ENCODE measurements around the gene PTGER1. TPM values are rescaled to one million over a fixed set of nuclear protein-coding genes. Genes with fewer than 3 reads are reported as not detected.

The PTGER1 gene
- total and polyA plus RNA-seq, 9 of the 15 experiments (the other 6 are each of a cell fraction or from before 2014, with no cell fraction given) = 0.06 to 0.36 (median 0.31) TPM; not detected in 5

DNA sequence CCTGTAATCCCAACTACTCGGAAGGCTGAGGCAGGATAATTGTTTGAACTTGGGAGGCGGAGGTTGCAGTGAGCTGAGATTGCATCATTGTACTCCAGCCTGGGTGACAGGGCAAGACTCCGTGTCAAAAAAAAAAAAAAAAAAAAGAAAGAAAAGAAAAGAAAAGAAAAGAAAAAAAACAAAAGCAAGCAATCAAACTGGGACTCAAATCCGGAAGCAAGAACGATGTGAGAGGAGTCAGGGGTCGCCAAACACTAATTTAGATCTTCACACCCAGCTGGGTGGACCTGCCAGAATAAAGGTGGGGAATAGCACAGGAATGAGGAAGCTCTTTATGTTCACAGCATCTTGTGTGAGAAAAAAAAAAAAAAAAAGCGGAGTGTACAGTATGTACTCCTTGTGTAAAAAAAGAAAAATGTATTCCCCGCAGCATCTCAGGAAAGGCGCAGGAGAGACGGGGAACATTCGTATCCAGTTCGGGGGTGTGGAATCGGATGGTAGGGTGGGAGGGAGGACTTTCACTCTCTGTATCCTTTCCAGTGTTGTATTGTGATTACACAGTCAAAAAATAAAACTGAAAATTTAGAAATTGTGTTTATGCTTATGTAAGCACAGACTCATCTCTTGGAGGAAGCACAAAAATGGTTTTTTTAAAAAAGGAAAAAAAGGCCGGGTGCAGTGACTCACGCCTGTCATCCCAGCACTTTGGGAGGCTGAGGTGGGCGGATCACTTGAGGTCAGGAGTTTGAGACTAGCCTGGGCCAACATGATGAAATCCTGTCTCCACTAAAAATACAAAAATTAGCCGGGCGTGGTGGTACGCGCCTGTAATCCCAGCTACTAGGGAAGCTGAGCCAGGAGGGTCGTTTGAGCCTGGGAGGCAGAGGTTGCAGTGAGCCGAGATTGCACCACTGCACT lies 35.4 kb upstream of the PTGER1 start (continued):
- no peak for TF ChIP-seq ZBTB7A (IDR thresholded peaks at IDR 0.05; ENCODE audit: borderline replicate concordance, control insufficient read depth, low read depth, low read length)
- TF ChIP-seq MAFK (IDR thresholded peaks at IDR 0.05; ENCODE audit: low read length) = peak; percentile 27; the same call in 1 of the 2 replicates
- no peak for TF ChIP-seq ZBTB17 (CRISPR knock-in tag; IDR thresholded peaks at IDR 0.05)
- TF ChIP-seq, protein P1, sequence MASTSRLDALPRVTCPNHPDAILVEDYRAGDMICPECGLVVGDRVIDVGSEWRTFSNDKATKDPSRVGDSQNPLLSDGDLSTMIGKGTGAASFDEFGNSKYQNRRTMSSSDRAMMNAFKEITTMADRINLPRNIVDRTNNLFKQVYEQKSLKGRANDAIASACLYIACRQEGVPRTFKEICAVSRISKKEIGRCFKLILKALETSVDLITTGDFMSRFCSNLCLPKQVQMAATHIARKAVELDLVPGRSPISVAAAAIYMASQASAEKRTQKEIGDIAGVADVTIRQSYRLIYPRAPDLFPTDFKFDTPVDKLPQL (IDR thresholded peaks at IDR 0.05; ENCODE audit: extremely low read depth, insufficient read length) = no peak
- no peak for TF ChIP-seq MIER1 (IDR thresholded peaks at IDR 0.05; ENCODE audit: low read depth)
- no peak for TF ChIP-seq ZNF766 (CRISPR knock-in tag; conservative IDR thresholded peaks at IDR 0.05)
- no peak for TF ChIP-seq MCM3 (IDR thresholded peaks at IDR 0.05)
- peak in 1 of 2 experiments; percentile 24; a peak in 1 of 4 replicates for TF ChIP-seq TRIM24 (IDR thresholded peaks at IDR 0.05)
- no peak for TF ChIP-seq EZH2 (IDR thresholded peaks at IDR 0.05; ENCODE audit: borderline replicate concordance, low read depth, low read length)
- no peak for TF ChIP-seq ELF2 (CRISPR knock-in tag; IDR thresholded peaks at IDR 0.05)
- no peak for TF ChIP-seq STAG1 (CRISPR knock-in tag; IDR thresholded peaks at IDR 0.05; ENCODE audit: borderline replicate concordance)
- TF ChIP-seq CHD2 (IDR thresholded peaks at IDR 0.05; ENCODE audit: low read depth, low read length) = no peak
- TF ChIP-seq ZNF707 (CRISPR knock-in tag; conservative IDR thresholded peaks at IDR 0.05) = no peak
- TF ChIP-seq SMAD2 (IDR thresholded peaks at IDR 0.05; ENCODE audit: low read depth, low read length) = no peak
- TF ChIP-seq ZNF133 (CRISPR knock-in tag; IDR thresholded peaks at IDR 0.05) = no peak
- no peak for TF ChIP-seq MED1 (CRISPR knock-in tag; IDR thresholded peaks at IDR 0.05; ENCODE audit: borderline replicate concordance)
- TF ChIP-seq MAZ (CRISPR knock-in tag; conservative IDR thresholded peaks at IDR 0.05 in 1 of 2, IDR thresholded peaks at IDR 0.05 in 1 of 2) = no peak
- no peak for TF ChIP-seq ZNF586 (CRISPR knock-in tag; conservative IDR thresholded peaks at IDR 0.05)
- TF ChIP-seq SMARCB1 (IDR thresholded peaks at IDR 0.05; ENCODE audit: insufficient read length, low read depth) = no peak
- TF ChIP-seq ESRRA (IDR thresholded peaks at IDR 0.05; ENCODE audit: borderline replicate concordance, low read depth) = no peak
- no peak for TF ChIP-seq TAF9B (IDR thresholded peaks at IDR 0.05; ENCODE audit: partially characterized antibody)
- no peak for TF ChIP-seq ARID2 (IDR thresholded peaks at IDR 0.05)
- no peak for TF ChIP-seq PTTG1 (tag; IDR thresholded peaks at IDR 0.05; ENCODE audit: low read depth)
- TF ChIP-seq, protein P2, sequence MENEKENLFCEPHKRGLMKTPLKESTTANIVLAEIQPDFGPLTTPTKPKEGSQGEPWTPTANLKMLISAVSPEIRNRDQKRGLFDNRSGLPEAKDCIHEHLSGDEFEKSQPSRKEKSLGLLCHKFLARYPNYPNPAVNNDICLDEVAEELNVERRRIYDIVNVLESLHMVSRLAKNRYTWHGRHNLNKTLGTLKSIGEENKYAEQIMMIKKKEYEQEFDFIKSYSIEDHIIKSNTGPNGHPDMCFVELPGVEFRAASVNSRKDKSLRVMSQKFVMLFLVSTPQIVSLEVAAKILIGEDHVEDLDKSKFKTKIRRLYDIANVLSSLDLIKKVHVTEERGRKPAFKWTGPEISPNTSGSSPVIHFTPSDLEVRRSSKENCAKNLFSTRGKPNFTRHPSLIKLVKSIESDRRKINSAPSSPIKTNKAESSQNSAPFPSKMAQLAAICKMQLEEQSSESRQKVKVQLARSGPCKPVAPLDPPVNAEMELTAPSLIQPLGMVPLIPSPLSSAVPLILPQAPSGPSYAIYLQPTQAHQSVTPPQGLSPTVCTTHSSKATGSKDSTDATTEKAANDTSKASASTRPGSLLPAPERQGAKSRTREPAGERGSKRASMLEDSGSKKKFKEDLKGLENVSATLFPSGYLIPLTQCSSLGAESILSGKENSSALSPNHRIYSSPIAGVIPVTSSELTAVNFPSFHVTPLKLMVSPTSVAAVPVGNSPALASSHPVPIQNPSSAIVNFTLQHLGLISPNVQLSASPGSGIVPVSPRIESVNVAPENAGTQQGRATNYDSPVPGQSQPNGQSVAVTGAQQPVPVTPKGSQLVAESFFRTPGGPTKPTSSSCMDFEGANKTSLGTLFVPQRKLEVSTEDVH (IDR thresholded peaks at IDR 0.05; ENCODE audit: low read depth, partially characterized antibody) = no peak
- TF ChIP-seq PHF8 (IDR thresholded peaks at IDR 0.05; ENCODE audit: borderline replicate concordance, low read length) = no peak
